ENCODE measurements around the gene SLC7A8.

Gene SLC7A8

DNA sequence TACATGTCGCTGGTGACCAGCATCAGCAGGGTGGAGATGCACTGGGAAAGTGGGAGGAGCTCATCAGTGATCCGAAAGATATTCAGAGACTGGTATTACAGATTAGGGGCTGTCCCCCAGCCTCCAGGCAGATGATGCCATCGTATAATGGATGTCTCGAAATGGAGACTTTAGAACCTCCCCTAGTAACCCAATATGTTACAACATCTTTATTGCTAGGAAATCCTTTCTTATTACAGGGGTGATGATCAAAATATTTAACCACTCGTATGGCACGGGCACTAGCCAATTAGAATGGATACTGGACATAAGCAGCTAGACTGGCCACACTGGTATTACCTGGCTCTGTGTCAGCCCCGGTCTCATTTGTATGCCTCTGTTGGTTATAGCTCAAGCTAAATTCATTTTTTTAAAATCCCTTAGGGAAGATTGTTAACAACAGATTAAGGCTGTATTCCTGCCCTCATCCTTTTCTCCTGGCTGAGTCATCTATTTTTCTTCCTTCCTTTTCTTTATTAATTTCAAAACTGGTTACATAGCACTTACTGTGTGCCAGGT lies 53.6 kb downstream of the SLC7A8 start:
- peak; percentile 21 for DNase-seq

GRCh38 chr14:23128969-23129758 lies 54.3 kb downstream of the SLC7A8 start:
- DNase-seq = no peak

DNA sequence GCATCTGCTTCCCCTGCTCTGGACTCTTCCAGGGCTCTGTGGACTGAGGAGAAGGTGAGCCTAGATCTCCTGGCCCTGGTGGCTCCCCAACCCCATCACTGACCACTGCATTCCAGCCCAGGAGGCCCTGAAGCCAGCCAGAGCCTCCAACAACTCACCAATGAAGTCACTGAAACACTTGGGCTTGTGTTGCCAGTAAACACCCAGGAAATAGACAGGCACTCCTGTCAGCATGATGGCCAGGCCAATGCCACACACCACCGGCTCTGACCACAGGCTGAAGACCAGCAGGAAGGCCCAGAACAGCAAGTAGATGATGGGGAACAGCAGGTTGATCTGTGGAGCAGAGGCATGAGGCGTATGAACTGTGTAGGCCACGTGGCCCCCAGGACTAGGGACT lies 55.6 kb downstream of the SLC7A8 start:
- DNase-seq = peak; percentile 28

DNA sequence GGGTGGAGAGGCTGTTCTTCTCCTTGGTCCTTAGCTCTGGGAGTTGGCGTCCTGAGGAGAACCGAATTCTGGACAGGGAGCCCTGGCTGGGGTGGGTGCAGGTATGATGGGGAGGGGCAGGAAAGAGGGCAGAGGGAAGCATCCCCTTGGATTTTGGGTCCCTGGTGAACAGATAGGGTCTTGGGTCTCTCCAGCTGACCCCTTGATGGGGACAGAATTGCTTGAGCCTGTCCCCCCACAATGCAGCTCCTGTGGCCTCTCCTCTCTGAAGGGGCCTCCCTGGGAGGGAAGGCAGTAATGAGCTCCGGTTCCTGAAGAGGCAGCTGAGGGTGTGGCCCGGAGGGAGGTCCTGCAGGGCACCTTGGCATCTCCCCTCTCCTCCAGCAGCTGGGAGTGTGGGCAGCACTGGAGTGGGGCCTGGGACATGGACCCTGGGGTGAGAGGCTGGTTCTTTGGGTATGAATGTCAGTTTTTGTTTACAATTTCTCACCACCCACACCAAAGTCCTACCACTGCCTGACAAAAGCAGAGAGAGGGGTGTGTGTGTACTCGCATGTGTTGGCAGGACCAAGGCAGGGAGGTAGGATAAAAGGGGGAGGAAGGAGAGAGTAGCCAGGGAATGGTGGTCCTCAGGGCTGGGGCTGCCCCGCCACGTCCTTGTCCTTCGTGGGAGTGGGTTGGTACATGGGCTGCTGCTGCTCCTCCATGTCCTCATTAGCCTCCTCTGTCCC lies 56.7 kb downstream of the SLC7A8 start:
- no peak for DNase-seq

GRCh38 chr14:23125933-23126524 lies 57.4 kb downstream of the SLC7A8 start:
- DNase-seq = peak; percentile 49

GRCh38 chr14:23125011-23125410 lies 58.4 kb downstream of the SLC7A8 start:
- DNase-seq = no peak

DNA sequence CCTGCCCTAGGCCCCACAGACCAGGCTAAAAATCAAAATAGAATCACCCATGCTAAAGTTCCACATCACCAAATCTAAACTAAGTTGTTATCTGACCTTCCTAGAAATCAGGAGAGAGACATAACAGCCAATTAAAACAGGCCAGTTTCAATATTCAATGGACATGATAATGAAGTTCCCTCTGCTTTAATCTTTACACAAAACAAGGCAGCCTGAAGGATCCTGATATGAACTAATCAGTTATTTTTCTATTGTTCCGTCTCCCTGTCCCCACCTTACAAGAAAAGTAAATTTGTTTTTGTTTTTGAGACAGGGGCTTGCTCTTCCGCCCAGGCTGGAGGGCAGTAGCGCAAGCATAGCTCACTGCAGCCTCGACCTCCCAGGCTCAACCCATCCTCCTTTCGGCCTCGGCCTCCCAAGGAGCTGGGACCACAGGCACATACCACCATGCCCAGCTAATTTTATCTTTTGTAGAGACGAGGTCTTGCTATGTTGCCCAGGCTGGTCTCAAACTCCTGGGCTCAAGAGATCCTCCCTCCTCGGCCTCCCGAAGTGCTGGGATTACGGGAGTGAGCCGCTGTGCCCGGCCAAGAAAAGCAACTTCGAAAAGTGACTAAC lies 59.0 kb downstream of the SLC7A8 start:
- no peak for DNase-seq

DNA sequence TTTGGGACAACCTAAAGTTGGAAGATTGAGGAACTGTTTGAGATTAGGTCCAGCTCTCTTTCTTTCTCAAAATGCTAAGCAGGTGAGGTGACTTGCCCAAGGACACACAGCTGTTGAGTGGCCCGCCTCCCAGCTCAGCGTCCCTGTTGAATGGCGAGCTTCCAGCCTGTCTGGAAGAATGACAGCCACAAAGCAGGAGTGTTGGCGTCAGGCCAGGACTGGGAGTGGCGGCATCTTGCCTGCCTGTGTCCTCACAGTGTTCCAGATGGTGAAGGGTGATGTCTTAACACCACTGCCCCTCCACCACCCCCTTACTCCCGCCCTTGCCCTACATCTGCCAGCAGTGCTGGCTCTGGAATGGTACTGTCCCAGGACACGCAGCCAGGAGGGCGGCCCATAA lies 60.0 kb downstream of the SLC7A8 start:
- peak; percentile 56 for DNase-seq

- DNase-seq = peak; percentile 34
Observed at GRCh38 chr14:23122086-23122485, 61.4 kb downstream of the SLC7A8 start.

DNA sequence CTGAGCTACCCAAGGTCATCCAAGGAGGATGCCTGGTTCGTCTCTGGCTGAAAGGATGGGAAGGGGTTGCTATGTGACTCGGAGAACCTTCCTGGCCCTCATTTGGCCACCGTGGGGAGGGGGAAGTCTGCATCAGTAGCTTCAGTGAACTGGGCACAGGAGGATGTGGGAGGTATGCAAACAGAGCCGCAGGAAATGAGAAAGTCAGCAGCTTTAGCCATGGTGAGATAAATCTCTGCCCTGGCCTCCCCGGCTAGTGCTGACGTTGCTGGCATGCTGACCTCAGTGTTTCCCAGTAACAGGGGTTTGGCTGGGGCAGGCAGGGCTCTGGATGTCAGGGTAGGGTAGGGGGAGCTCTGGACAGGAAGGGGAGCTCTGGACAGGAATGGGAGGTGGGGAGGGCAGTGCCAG lies 62.1 kb downstream of the SLC7A8 start:
- peak; percentile 77 for DNase-seq

- peak; percentile 95 for DNase-seq
Observed at GRCh38 chr14:23120541-23121251, 62.8 kb downstream of the SLC7A8 start.

GRCh38 chr14:23119363-23120327 lies 63.8 kb downstream of the SLC7A8 start:
- DNase-seq = peak; percentile 59

DNA sequence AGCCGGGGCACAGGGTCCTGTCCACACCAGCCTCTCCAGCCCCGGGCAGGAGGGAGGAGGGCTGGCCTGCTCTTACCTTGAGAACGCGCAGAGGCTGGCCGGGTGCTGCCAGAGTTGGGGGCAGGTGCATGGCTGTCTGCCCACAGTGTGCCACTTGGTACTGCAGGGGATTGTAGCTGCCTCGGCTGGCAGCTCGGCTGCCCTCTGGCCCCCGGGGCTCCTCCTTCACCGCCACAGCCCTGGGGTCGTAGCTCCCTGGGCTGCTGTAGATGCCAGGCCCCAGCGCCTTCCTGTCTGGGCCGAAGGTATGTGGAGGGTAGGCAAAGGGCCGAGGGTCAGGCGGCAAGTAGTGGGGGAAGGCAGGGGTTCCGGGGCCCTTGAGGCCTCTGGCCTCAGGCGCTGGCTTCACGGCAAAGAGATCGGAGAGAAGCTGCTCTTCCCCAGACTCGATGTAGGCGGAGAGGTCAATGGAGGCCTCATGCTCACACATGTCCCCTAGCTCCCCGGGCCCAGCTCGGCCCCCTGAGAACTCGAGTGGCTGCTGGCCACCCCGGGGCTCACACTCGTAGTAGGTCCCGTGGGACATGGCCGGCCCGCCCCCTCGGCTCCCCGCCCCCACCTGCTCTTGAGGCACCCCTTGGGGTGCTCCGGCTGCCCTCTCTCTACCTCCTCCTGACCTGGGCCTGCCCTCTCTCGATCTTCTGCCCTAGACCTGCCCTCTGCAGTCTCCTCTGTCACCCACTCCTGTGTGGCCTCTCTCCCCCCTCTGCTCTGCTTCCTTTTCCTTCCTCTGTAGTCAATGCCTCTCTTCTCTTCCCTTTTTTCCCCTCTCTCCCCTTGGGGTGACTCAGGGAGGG lies 64.7 kb downstream of the SLC7A8 start, which contains the start of gene CEBPE:
Gene CEBPE, minus strand, starts transcription at position 750 of the 857 bp plus-strand sequence. Its CDS starts 164 bp downstream, at position 586.
- peak; percentile 48 for DNase-seq

GRCh38 chr14:23117371-23118020 lies 66.0 kb downstream of the SLC7A8 start:
- peak; percentile 50 for DNase-seq

GRCh38 chr14:23115918-23116317 lies 67.5 kb downstream of the SLC7A8 start:
- DNase-seq = no peak

GRCh38 chr14:23115039-23115731 lies 68.3 kb downstream of the SLC7A8 start:
- DNase-seq = no peak

GRCh38 chr14:23114669-23115038 lies 68.8 kb downstream of the SLC7A8 start:
- DNase-seq = no peak

DNA sequence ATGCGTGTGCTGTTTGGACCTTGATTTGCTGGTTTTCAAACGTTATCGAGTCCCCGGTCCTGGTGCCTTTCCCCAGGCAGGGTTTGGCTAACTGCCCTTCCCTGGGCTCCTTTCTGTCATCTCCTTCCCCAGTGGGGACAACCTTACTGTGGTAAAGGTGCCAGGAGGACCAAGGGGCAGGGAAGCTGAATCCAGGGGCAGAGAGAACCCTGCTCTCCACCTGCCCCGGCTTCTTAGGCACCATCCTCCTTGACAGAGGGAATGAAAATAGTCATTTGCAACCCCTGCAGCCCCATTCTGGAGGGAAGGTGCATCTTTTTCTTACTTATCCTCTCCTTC lies 69.4 kb downstream of the SLC7A8 start:
- DNase-seq = no peak

Measured in islet precursor cell (in vitro differentiated cells).